ENCODE results near the gene TRAF6. TPM values are rescaled to one million over a fixed set of nuclear protein-coding genes. Genes with fewer than 3 reads are reported as not detected.
A peak's percentile ranks its signal among the peaks of the same experiment; 100 is the strongest.

TRAF6 gene
- total and polyA plus RNA-seq, 2 of the 13 experiments (the other 11 are each of a cell fraction or from before 2014, with no cell fraction given) = 3.3 to 5.9 TPM

DNA sequence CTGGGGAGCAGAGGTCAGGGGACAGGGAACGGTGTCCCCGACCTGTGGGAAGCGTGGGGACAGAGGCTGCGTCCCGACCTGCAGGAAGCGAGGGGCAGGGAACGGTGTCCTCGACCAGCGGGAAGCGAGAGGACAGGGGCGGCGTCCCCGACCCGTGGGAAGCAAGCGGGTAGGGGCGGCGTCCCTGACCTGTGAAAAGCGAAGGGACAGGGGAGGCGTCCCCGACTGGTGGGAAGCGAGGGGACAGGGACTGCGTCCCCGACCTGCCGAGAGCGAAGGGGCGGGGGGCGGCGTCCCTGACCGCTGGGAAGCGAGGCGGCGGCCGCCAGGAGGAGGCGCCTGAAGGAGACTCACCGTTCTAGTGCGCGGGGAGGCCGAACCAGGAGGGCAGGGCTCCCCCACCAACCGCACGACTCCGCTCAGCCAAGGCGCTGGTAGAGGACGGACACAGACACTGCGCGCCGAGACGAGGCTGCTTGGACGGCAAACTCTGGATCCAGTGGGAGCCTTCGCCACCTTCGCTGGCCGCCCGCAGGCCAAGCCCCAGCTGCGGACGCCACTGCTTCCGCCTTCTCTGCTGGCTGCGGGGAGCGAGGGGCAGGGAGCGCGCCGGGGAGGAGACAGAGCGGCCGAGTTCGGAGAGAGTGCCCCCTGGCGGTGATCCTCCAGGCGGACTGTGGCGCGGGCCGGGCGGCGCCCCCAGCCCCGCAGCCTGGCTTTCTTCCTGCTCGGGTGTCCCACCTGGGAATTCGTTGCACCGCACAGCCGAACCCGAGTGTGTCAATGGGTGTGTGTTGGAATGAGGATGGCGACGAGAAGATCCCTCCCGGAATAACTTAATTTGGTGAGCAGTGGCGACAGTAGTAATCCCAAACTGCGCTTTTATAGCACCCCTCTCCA is at the start of gene TRAF6 (continued):
- TF ChIP-seq, protein P1, sequence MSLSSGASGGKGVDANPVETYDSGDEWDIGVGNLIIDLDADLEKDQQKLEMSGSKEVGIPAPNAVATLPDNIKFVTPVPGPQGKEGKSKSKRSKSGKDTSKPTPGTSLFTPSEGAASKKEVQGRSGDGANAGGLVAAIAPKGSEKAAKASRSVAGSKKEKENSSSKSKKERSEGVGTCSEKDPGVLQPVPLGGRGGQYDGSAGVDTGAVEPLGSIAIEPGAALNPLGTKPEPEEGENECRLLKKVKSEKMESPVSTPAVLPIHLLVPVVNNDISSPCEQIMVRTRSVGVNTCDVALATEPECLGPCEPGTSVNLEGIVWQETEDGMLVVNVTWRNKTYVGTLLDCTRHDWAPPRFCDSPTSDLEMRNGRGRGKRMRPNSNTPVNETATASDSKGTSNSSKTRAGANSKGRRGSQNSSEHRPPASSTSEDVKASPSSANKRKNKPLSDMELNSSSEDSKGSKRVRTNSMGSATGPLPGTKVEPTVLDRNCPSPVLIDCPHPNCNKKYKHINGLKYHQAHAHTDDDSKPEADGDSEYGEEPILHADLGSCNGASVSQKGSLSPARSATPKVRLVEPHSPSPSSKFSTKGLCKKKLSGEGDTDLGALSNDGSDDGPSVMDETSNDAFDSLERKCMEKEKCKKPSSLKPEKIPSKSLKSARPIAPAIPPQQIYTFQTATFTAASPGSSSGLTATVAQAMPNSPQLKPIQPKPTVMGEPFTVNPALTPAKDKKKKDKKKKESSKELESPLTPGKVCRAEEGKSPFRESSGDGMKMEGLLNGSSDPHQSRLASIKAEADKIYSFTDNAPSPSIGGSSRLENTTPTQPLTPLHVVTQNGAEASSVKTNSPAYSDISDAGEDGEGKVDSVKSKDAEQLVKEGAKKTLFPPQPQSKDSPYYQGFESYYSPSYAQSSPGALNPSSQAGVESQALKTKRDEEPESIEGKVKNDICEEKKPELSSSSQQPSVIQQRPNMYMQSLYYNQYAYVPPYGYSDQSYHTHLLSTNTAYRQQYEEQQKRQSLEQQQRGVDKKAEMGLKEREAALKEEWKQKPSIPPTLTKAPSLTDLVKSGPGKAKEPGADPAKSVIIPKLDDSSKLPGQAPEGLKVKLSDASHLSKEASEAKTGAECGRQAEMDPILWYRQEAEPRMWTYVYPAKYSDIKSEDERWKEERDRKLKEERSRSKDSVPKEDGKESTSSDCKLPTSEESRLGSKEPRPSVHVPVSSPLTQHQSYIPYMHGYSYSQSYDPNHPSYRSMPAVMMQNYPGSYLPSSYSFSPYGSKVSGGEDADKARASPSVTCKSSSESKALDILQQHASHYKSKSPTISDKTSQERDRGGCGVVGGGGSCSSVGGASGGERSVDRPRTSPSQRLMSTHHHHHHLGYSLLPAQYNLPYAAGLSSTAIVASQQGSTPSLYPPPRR (CRISPR knock-in tag; IDR thresholded peaks at IDR 0.05; ENCODE audit: borderline replicate concordance) = peak; percentile 60
- TF ChIP-seq, protein P2, sequence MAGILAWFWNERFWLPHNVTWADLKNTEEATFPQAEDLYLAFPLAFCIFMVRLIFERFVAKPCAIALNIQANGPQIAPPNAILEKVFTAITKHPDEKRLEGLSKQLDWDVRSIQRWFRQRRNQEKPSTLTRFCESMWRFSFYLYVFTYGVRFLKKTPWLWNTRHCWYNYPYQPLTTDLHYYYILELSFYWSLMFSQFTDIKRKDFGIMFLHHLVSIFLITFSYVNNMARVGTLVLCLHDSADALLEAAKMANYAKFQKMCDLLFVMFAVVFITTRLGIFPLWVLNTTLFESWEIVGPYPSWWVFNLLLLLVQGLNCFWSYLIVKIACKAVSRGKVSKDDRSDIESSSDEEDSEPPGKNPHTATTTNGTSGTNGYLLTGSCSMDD (CRISPR knock-in tag; IDR thresholded peaks at IDR 0.05) = no peak
- TF ChIP-seq, protein P3, sequence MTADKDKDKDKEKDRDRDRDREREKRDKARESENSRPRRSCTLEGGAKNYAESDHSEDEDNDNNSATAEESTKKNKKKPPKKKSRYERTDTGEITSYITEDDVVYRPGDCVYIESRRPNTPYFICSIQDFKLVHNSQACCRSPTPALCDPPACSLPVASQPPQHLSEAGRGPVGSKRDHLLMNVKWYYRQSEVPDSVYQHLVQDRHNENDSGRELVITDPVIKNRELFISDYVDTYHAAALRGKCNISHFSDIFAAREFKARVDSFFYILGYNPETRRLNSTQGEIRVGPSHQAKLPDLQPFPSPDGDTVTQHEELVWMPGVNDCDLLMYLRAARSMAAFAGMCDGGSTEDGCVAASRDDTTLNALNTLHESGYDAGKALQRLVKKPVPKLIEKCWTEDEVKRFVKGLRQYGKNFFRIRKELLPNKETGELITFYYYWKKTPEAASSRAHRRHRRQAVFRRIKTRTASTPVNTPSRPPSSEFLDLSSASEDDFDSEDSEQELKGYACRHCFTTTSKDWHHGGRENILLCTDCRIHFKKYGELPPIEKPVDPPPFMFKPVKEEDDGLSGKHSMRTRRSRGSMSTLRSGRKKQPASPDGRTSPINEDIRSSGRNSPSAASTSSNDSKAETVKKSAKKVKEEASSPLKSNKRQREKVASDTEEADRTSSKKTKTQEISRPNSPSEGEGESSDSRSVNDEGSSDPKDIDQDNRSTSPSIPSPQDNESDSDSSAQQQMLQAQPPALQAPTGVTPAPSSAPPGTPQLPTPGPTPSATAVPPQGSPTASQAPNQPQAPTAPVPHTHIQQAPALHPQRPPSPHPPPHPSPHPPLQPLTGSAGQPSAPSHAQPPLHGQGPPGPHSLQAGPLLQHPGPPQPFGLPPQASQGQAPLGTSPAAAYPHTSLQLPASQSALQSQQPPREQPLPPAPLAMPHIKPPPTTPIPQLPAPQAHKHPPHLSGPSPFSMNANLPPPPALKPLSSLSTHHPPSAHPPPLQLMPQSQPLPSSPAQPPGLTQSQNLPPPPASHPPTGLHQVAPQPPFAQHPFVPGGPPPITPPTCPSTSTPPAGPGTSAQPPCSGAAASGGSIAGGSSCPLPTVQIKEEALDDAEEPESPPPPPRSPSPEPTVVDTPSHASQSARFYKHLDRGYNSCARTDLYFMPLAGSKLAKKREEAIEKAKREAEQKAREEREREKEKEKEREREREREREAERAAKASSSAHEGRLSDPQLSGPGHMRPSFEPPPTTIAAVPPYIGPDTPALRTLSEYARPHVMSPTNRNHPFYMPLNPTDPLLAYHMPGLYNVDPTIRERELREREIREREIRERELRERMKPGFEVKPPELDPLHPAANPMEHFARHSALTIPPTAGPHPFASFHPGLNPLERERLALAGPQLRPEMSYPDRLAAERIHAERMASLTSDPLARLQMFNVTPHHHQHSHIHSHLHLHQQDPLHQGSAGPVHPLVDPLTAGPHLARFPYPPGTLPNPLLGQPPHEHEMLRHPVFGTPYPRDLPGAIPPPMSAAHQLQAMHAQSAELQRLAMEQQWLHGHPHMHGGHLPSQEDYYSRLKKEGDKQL (CRISPR knock-in tag; IDR thresholded peaks at IDR 0.05; ENCODE audit: low read depth) = no peak
- peak; percentile 65; the same call in 1 of the 2 replicates for TF ChIP-seq ZNF431 (CRISPR knock-in tag; IDR thresholded peaks at IDR 0.05; ENCODE audit: borderline replicate concordance, low read depth)
- peak; percentile 31; the same call in 1 of the 2 replicates for TF ChIP-seq FOXK1 (CRISPR knock-in tag; IDR thresholded peaks at IDR 0.05; ENCODE audit: borderline replicate concordance, low read depth)
- no peak for TF ChIP-seq MBNL3 (CRISPR knock-in tag; conservative IDR thresholded peaks at IDR 0.05)
- no peak; the same call in 1 of the 2 replicates for TF ChIP-seq GPN1 (CRISPR knock-in tag; IDR thresholded peaks at IDR 0.05; ENCODE audit: borderline replicate concordance)
- no peak for TF ChIP-seq HNRNPH1 (optimal IDR thresholded peaks at IDR 0.05; ENCODE audit: low read depth, low read length)
- no peak for TF ChIP-seq ZBTB1 (CRISPR knock-in tag; IDR thresholded peaks at IDR 0.05; ENCODE audit: borderline replicate concordance)
- TF ChIP-seq RORA (CRISPR knock-in tag; IDR thresholded peaks at IDR 0.05) = no peak
- peak; percentile 92 for TF ChIP-seq HOXA3 (CRISPR knock-in tag; IDR thresholded peaks at IDR 0.05)
- TF ChIP-seq, protein P4, sequence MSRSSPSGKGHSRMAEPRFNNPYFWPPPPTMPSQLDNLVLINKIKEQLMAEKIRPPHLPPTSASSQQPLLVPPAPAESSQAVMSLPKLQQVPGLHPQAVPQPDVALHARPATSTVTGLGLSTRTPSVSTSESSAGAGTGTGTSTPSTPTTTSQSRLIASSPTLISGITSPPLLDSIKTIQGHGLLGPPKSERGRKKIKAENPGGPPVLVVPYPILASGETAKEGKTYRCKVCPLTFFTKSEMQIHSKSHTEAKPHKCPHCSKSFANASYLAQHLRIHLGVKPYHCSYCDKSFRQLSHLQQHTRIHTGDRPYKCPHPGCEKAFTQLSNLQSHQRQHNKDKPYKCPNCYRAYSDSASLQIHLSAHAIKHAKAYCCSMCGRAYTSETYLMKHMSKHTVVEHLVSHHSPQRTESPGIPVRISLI (CRISPR knock-in tag; IDR thresholded peaks at IDR 0.05; ENCODE audit: borderline replicate concordance) = peak; percentile 53; the same call in 1 of the 2 replicates
- TF ChIP-seq, protein P5, sequence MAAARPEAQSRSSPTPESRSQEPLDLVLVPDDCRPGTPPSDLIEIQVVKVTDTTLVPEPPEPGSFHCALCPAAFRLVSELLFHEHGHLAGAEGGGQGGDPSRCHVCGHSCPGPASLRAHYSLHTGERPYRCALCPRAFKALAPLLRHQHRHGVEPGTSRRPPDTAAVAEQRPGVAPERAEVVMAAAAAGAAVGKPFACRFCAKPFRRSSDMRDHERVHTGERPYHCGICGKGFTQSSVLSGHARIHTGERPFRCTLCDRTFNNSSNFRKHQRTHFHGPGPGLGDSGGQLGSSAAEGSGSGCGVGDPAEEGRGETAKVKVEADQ (CRISPR knock-in tag; IDR thresholded peaks at IDR 0.05; ENCODE audit: borderline replicate concordance) = peak; percentile 94; the same call in 1 of the 2 replicates

All from HepG2 (cell line).